Right kidney (tissue), 9 donors: ENCODE measurements around the gene TMCO1.
"Not testable (repeated sequence)": the region's sequence is repeated elsewhere in the genome, so short reads cannot be mapped to it uniquely, and the experiment has no call there.

Experiments
- DNase-seq: peaks from one replicate; pipeline ENCODE4 v3.0.0-alpha.2; 2016
- long read RNA-seq, 8 donors: transcript quantifications; one replicate each; lab custom pipeline, GENCODE V29; 2026

Gene TMCO1
- long read RNA-seq, donor 1, full-length matches to known transcripts: 92 of 182 reads
- long read RNA-seq, donor 1, partial matches to known transcripts: 77 of 182 reads
- long read RNA-seq, donor 1, other reads (novel, unspliced or antisense): 13 of 182 reads
- long read RNA-seq, donor 2, full-length matches to known transcripts: 34 of 72 reads
- long read RNA-seq, donor 2, partial matches to known transcripts: 38 of 72 reads
- long read RNA-seq, donor 2, other reads (novel, unspliced or antisense): 0 of 72 reads
- long read RNA-seq, donor 3, full-length matches to known transcripts: 26 of 57 reads
- long read RNA-seq, donor 3, partial matches to known transcripts: 31 of 57 reads
- long read RNA-seq, donor 3, other reads (novel, unspliced or antisense): 0 of 57 reads
- long read RNA-seq, donor 4, full-length matches to known transcripts: 53 of 110 reads
- long read RNA-seq, donor 4, partial matches to known transcripts: 48 of 110 reads
- long read RNA-seq, donor 4, other reads (novel, unspliced or antisense): 9 of 110 reads
- long read RNA-seq, donor 5, full-length matches to known transcripts: 68 of 118 reads
- long read RNA-seq, donor 5, partial matches to known transcripts: 50 of 118 reads
- long read RNA-seq, donor 5, other reads (novel, unspliced or antisense): 0 of 118 reads
- long read RNA-seq, donor 6, full-length matches to known transcripts: 21 of 70 reads
- long read RNA-seq, donor 6, partial matches to known transcripts: 49 of 70 reads
- long read RNA-seq, donor 6, other reads (novel, unspliced or antisense): 0 of 70 reads
- long read RNA-seq, donor 7, full-length matches to known transcripts: 71 of 141 reads
- long read RNA-seq, donor 7, partial matches to known transcripts: 62 of 141 reads
- long read RNA-seq, donor 7, other reads (novel, unspliced or antisense): 8 of 141 reads
- long read RNA-seq, donor 8, full-length matches to known transcripts: 66 of 123 reads
- long read RNA-seq, donor 8, partial matches to known transcripts: 46 of 123 reads
- long read RNA-seq, donor 8, other reads (novel, unspliced or antisense): 11 of 123 reads

GRCh38 chr1:165768513-165769394 lies at the start of gene TMCO1:
TSS of gene TMCO1 (minus strand) at chr1:165768868. CDS start at chr1:165768751, 117 bp downstream.
- DNase-seq: peak; percentile 77

- no peak for DNase-seq
Measured at GRCh38 chr1:165816826-165817497, 48.3 kb upstream of the TMCO1 start.

- DNase-seq: no peak
Measured at GRCh38 chr1:165816157-165816556, 47.5 kb upstream of the TMCO1 start.

GRCh38 chr1:165815725-165816124 lies 47.1 kb upstream of the TMCO1 start:
- no peak for DNase-seq

GRCh38 chr1:165807613-165808012 lies 38.9 kb upstream of the TMCO1 start:
- no peak for DNase-seq

- DNase-seq: not testable (repeated sequence)
Measured at GRCh38 chr1:165804513-165804912, 35.8 kb upstream of the TMCO1 start.

GRCh38 chr1:165799387-165799786 lies 30.7 kb upstream of the TMCO1 start:
- DNase-seq: no peak

- DNase-seq: no peak
Measured at GRCh38 chr1:165795894-165796293, 27.2 kb upstream of the TMCO1 start.

GRCh38 chr1:165793951-165794350 lies 25.3 kb upstream of the TMCO1 start:
- no peak for DNase-seq

GRCh38 chr1:165787741-165788140 lies 19.1 kb upstream of the TMCO1 start:
- no peak for DNase-seq

GRCh38 chr1:165783519-165783918 lies 14.9 kb upstream of the TMCO1 start:
- DNase-seq: not testable (repeated sequence)

GRCh38 chr1:165778197-165778596 lies 9.5 kb upstream of the TMCO1 start:
- DNase-seq: not testable (repeated sequence)

- DNase-seq: no peak
Measured at GRCh38 chr1:165773324-165773965, 4.8 kb upstream of the TMCO1 start.

- no peak for DNase-seq
Measured at GRCh38 chr1:165772739-165773138, 4.1 kb upstream of the TMCO1 start.

GRCh38 chr1:165764277-165764676 lies 4.4 kb downstream of the TMCO1 start:
- no peak for DNase-seq

GRCh38 chr1:165763442-165763841 lies 5.2 kb downstream of the TMCO1 start:
- no peak for DNase-seq

GRCh38 chr1:165762725-165763124 lies 5.9 kb downstream of the TMCO1 start:
- DNase-seq: no peak

GRCh38 chr1:165759095-165759494 lies 9.6 kb downstream of the TMCO1 start:
- no peak for DNase-seq

- no peak for DNase-seq
Measured at GRCh38 chr1:165755393-165756010, 13.2 kb downstream of the TMCO1 start.

GRCh38 chr1:165753934-165754333 lies 14.7 kb downstream of the TMCO1 start:
- DNase-seq: no peak
